ENCODE results near the gene FGD4.

DNA sequence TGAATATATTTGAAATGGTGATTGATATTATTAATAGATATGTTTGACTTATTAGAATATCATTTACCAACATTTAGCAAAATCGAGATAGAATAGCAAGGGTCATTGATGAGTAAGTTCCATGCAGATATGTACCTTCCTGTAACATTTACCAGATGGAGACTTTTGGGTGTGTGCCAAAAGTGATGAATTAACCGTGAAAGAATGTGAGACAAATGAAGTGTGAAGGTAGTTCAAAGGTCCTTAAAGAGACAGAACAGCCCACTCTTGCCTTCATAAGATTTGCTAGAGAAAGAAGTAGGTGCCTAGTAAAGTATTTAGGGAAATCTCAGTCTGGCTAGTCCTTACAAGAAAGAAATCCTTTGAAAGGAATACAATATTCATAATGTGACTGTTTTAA is 45.5 kb downstream of the FGD4 start:
- TF ChIP-seq, protein P1, sequence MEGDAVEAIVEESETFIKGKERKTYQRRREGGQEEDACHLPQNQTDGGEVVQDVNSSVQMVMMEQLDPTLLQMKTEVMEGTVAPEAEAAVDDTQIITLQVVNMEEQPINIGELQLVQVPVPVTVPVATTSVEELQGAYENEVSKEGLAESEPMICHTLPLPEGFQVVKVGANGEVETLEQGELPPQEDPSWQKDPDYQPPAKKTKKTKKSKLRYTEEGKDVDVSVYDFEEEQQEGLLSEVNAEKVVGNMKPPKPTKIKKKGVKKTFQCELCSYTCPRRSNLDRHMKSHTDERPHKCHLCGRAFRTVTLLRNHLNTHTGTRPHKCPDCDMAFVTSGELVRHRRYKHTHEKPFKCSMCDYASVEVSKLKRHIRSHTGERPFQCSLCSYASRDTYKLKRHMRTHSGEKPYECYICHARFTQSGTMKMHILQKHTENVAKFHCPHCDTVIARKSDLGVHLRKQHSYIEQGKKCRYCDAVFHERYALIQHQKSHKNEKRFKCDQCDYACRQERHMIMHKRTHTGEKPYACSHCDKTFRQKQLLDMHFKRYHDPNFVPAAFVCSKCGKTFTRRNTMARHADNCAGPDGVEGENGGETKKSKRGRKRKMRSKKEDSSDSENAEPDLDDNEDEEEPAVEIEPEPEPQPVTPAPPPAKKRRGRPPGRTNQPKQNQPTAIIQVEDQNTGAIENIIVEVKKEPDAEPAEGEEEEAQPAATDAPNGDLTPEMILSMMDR (IDR thresholded peaks at IDR 0.05), result no peak
- TF ChIP-seq POLR2A (IDR thresholded peaks at IDR 0.05), result no peak

All from prostate gland (tissue), 2 donors.